MM.1S (cell line): Measurements from ENCODE around the gene PMS1.
"Not testable (repeated sequence)": the region's sequence is repeated elsewhere in the genome, so short reads cannot be mapped to it uniquely, and the experiment has no call there.

Experiments used
- DNase-seq: peaks from one replicate; pipeline ENCODE4 v3.0.0-alpha.2; 2015
- H2AFZ ChIP-seq: fragments of 300-600 bp; sonication (generic); 2 replicates; pipeline ENCODE4 v1.6.0; 2016; ENCODE audit warnings: antibody characterized with exemption, low read length
- H3F3A ChIP-seq: fragments of 300-600 bp; sonication (generic); 2 replicates; pipeline ENCODE4 v1.6.1; 2016; ENCODE audit warnings: mild to moderate bottlenecking, antibody characterized with exemption, low read length, moderate library complexity, mixed read lengths; ENCODE audit not compliant: insufficient read depth
- H3K27ac ChIP-seq: fragments of 300-600 bp; sonication (generic); 2 replicates; pipeline ENCODE4 v1.5.1; 2016; ENCODE audit warnings: mild to moderate bottlenecking, low read length
- H3K27me3 ChIP-seq: fragments of 300-600 bp; sonication (generic); replicated peaks from 2 replicates; pipeline ENCODE4 v1.6.0; 2016; ENCODE audit warnings: low read length; ENCODE audit not compliant: insufficient read depth
- H3K36me3 ChIP-seq: fragments of 300-600 bp; sonication (generic); replicated peaks from 2 replicates; pipeline ENCODE4 v1.6.1; 2016; ENCODE audit warnings: mild to moderate bottlenecking, low read length, mixed read lengths; ENCODE audit not compliant: insufficient read depth
- H3K4me1 ChIP-seq: fragments of 300-600 bp; sonication (generic); 2 replicates; pipeline ENCODE4 v1.6.1; 2016; ENCODE audit warnings: low read length, mixed read lengths
- H3K4me2 ChIP-seq: fragments of 300-600 bp; sonication (generic); 2 replicates; pipeline ENCODE4 v1.6.0; 2016; ENCODE audit warnings: low read depth, low read length
- H3K4me3 ChIP-seq: fragments of 300-600 bp; sonication (generic); 2 replicates; pipeline ENCODE4 v1.5.1; 2016; ENCODE audit warnings: low read length, mixed read lengths
- H3K79me2 ChIP-seq: fragments of 300-600 bp; sonication (generic); 2 replicates; pipeline ENCODE4 v1.6.1; 2016; ENCODE audit warnings: mixed run types, low read length, mixed read lengths
- H3K9ac ChIP-seq: fragments of 300-600 bp; sonication (generic); 2 replicates; pipeline ENCODE4 v1.6.1; 2016; ENCODE audit warnings: low read length, mixed read lengths
- H3K9me2 ChIP-seq: fragments of 300-600 bp; sonication (generic); replicated peaks from 2 replicates; pipeline ENCODE4 v1.6.1; 2016; ENCODE audit warnings: mild to moderate bottlenecking, low read length, mixed read lengths; ENCODE audit not compliant: insufficient read depth
- H3K9me3 ChIP-seq: fragments of 300-600 bp; sonication (generic); replicated peaks from 2 replicates; pipeline ENCODE4 v1.6.1; 2016; ENCODE audit warnings: mild to moderate bottlenecking, low read length, mixed read lengths; ENCODE audit not compliant: insufficient read depth
- H4K20me1 ChIP-seq: fragments of 300-600 bp; sonication (generic); 2 replicates; pipeline ENCODE4 v1.6.1; 2016; ENCODE audit warnings: mild to moderate bottlenecking, low read length, moderate library complexity, mixed read lengths; ENCODE audit not compliant: insufficient read depth
- EZH2 ChIP-seq: fragments of 300-600 bp; sonication (generic); optimal IDR thresholded peaks from 2 replicates; pipeline ENCODE3; 2017; ENCODE audit warnings: low read depth, mild to moderate bottlenecking, antibody characterized with exemption, low read length, mixed read lengths
- EZH2phosphoT487 ChIP-seq: fragments of 300-600 bp; sonication (generic); IDR thresholded peaks from 2 replicates; pipeline ENCODE4 v1.6.1; 2018; ENCODE audit warnings: antibody characterized with exemption, low read length
- TF ChIP-seq, protein P1 (sequence below): fragments of 300-600 bp; sonication (generic); IDR thresholded peaks from 2 replicates; pipeline ENCODE4 v1.5.1; 2016; ENCODE audit warnings: antibody characterized with exemption, low read length, mixed read lengths

The PMS1 gene

DNA sequence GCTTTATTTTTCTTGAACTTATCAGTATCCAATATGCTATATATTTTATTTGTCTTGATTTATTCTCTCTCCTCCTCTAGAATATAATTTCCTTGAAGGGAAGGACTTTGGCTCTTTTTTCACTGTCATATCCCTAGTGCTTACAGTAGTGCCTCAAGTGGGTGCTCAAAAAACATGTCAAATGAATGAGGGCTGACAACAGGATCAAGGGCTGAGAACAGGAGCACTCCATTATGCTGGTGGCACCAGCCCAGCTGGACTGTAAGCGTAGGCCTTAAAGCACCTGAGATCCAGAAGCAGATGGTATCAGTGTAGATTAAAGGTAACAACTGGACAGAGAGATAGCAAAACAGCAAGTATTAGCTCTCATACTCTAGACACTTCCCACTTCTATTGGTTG, 46.3 kb downstream of the PMS1 start:
- Histone ChIP-seq H3K9me3 (no peaks in the 10 kb centered on the region), H3K36me3 (no peaks in the 10 kb centered on the region), H3K79me2 (0 out of 2 replicates have a peak, but pooled peaks cover 3% of the 10 kb centered on the region), H3K27ac (no peak overlapping the region), H3K9me2 (no peaks in the 10 kb centered on the region), H3K9ac (no peak overlapping the region), H3K4me2 (no peak overlapping the region), H3K4me1 (no peaks in the 10 kb centered on the region), H3K4me3 (no peak overlapping the region), H2AFZ (no peak overlapping the region), H3F3A (no peaks in the 10 kb centered on the region), H4K20me1 (no peaks in the 10 kb centered on the region), H3K27me3 (no peaks in the 10 kb centered on the region)
- DNase-seq = no peak
- TF ChIP-seq EZH2phosphoT487 (no peak), EZH2 (no peak)

DNA sequence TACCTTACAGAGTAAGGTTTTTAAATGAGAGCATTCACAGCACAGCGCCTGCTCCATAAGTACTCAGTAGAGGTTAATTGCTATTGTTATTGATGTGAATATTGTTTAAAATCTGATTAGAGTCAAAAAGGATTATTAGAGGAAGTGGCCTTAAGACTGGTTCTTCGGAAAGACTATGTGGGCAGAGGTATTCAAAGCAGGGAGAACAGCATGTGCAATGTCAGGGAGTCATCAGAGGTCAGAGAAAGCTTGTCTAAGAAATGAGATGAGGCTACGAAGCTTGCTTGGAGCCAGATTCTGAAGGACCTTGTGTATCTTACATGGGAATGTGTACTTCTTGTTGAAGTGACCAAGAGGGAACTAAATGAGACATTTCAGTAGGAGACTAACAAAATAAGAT, 49.8 kb downstream of the PMS1 start:
- no peaks in the 10 kb centered on the region for H3K4me1 ChIP-seq
- no peaks in the 10 kb centered on the region for H3K36me3 ChIP-seq
- no peaks in the 10 kb centered on the region for H3K79me2 ChIP-seq
- H3K9me3 ChIP-seq = no peaks in the 10 kb centered on the region
- H3K4me3 ChIP-seq = no peak overlapping the region
- no peak for DNase-seq
- H3K9ac ChIP-seq = no peak overlapping the region
- H3K27ac ChIP-seq = no peak overlapping the region
- no peaks in the 10 kb centered on the region for H3K9me2 ChIP-seq
- H3K27me3 ChIP-seq = no peaks in the 10 kb centered on the region
- no peak overlapping the region for H3K4me2 ChIP-seq
- H3F3A ChIP-seq = no peaks in the 10 kb centered on the region
- no peaks in the 10 kb centered on the region for H4K20me1 ChIP-seq
- TF ChIP-seq, protein P1, sequence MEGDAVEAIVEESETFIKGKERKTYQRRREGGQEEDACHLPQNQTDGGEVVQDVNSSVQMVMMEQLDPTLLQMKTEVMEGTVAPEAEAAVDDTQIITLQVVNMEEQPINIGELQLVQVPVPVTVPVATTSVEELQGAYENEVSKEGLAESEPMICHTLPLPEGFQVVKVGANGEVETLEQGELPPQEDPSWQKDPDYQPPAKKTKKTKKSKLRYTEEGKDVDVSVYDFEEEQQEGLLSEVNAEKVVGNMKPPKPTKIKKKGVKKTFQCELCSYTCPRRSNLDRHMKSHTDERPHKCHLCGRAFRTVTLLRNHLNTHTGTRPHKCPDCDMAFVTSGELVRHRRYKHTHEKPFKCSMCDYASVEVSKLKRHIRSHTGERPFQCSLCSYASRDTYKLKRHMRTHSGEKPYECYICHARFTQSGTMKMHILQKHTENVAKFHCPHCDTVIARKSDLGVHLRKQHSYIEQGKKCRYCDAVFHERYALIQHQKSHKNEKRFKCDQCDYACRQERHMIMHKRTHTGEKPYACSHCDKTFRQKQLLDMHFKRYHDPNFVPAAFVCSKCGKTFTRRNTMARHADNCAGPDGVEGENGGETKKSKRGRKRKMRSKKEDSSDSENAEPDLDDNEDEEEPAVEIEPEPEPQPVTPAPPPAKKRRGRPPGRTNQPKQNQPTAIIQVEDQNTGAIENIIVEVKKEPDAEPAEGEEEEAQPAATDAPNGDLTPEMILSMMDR = no peak
- TF ChIP-seq EZH2 (no peak), EZH2phosphoT487 (no peak)
- no peak overlapping the region for H2AFZ ChIP-seq

- not testable (repeated sequence) for H2AFZ ChIP-seq, H4K20me1 ChIP-seq, H3K79me2 ChIP-seq, H3K4me3 ChIP-seq, H3K4me2 ChIP-seq, H3F3A ChIP-seq, H3K36me3 ChIP-seq, DNase-seq, H3K9me3 ChIP-seq, H3K9me2 ChIP-seq, H3K27me3 ChIP-seq, H3K9ac ChIP-seq, H3K27ac ChIP-seq, H3K4me1 ChIP-seq
These were observed 50.4 kb downstream of the PMS1 start for GRCh38 chr2:189834642-189835041.

GRCh38 chr2:189835855-189836558, 51.8 kb downstream of the PMS1 start:
- H3K27ac ChIP-seq = no peak overlapping the region
- no peaks in the 10 kb centered on the region for H3K27me3 ChIP-seq
- H3K9me3 ChIP-seq = no peaks in the 10 kb centered on the region
- TF ChIP-seq, protein P1 = no peak
- TF ChIP-seq EZH2 (no peak), EZH2phosphoT487 (no peak)
- no peaks in the 10 kb centered on the region for H3F3A ChIP-seq
- no peaks in the 10 kb centered on the region for H4K20me1 ChIP-seq
- H3K9ac ChIP-seq = no peak overlapping the region
- H3K4me1 ChIP-seq = peaks cover 10% of the 10 kb centered on the region
- no peaks in the 10 kb centered on the region for H3K9me2 ChIP-seq
- no peak for DNase-seq
- H3K36me3 ChIP-seq = no peaks in the 10 kb centered on the region
- H2AFZ ChIP-seq = no peak overlapping the region
- H3K79me2 ChIP-seq = no peaks in the 10 kb centered on the region
- no peak overlapping the region for H3K4me2 ChIP-seq
- H3K4me3 ChIP-seq = no peak overlapping the region
